GM23338 (cell line): ENCODE data around the gene HSPA9. TPM values are rescaled to one million over a fixed set of nuclear protein-coding genes. Genes with fewer than 3 reads are reported as not detected.

Experiments used
- ATAC-seq: fragments of 200-7000 bp; cut with Tn5 transposase; 3 replicates; pipeline ENCODE4 v1.9.1; 2020
- DNase-seq: peaks from one replicate; pipeline ENCODE4 v3.0.0-alpha.2; 2015; ENCODE audit warnings: low spot score
- H2AFZ ChIP-seq: fragments of 200-600 bp; sonication (generic); 2 replicates; pipeline ENCODE4 v1.8.0; 2016; ENCODE audit warnings: antibody characterized with exemption, mild to moderate bottlenecking, moderate library complexity
- H3F3A ChIP-seq: fragments of 200-600 bp; sonication (generic); replicated peaks from 2 replicates; pipeline ENCODE4 v1.8.0; 2017; ENCODE audit warnings: antibody characterized with exemption, mixed run types, low read depth
- H3K27ac ChIP-seq: fragments of 200-600 bp; sonication (generic); 2 replicates; pipeline ENCODE4 v1.6.1; 2016; ENCODE audit warnings: low read depth
- H3K27me3 ChIP-seq: fragments of 200-600 bp; sonication (generic); 2 replicates; pipeline ENCODE4 v1.8.0; 2016; ENCODE audit warnings: mild to moderate bottlenecking, mixed run types, moderate library complexity; ENCODE audit not compliant: insufficient read depth
- H3K36me3 ChIP-seq: fragments of 200-600 bp; sonication (generic); 2 replicates; pipeline ENCODE4 v1.8.0; 2016; ENCODE audit warnings: mild to moderate bottlenecking; ENCODE audit not compliant: insufficient read depth
- H3K4me1 ChIP-seq: fragments of 200-600 bp; sonication (generic); 2 replicates; pipeline ENCODE4 v1.8.0; 2016; ENCODE audit warnings: mild to moderate bottlenecking, moderate library complexity; ENCODE audit not compliant: insufficient read depth
- H3K4me2 ChIP-seq: fragments of 200-600 bp; sonication (generic); 2 replicates; pipeline ENCODE4 v1.7.1; 2017; ENCODE audit warnings: mixed run types
- H3K4me3 ChIP-seq: fragments of 200-600 bp; sonication (generic); 2 replicates; pipeline ENCODE4 v1.6.1; 2016; ENCODE audit warnings: mixed run types
- H3K79me2 ChIP-seq: fragments of 200-600 bp; sonication (generic); replicated peaks from 2 replicates; pipeline ENCODE4 v1.8.0; 2017; ENCODE audit warnings: mild to moderate bottlenecking; ENCODE audit not compliant: insufficient read depth
- H3K9me2 ChIP-seq: fragments of 200-600 bp; sonication (generic); 2 replicates; pipeline ENCODE4 v1.8.0; 2017; ENCODE audit not compliant: insufficient read depth
- H4K20me1 ChIP-seq: fragments of 200-600 bp; sonication (generic); replicated peaks from 2 replicates; pipeline ENCODE4 v1.8.0; 2017; ENCODE audit warnings: mild to moderate bottlenecking; ENCODE audit not compliant: insufficient read depth
- H3K27ac Mint-ChIP-seq: 2 replicates; pipeline ENCODE4 v1.8.0; 2020; ENCODE audit warnings: inconsistent platforms, mild to moderate bottlenecking, moderate library complexity, mixed read lengths
- H3K27me3 Mint-ChIP-seq: 3 replicates; pipeline ENCODE4 v1.8.0; 2022; ENCODE audit warnings: low read depth, mild to moderate bottlenecking, moderate library complexity, mixed read lengths, inconsistent platforms; ENCODE audit not compliant: insufficient read depth, poor library complexity
- H3K36me3 Mint-ChIP-seq: 3 replicates; pipeline ENCODE4 v1.8.0; 2021; ENCODE audit warnings: low read depth, mild to moderate bottlenecking, inconsistent platforms, moderate library complexity, mixed read lengths
- H3K4me1 Mint-ChIP-seq: 3 replicates; pipeline ENCODE4 v1.8.0; 2020; ENCODE audit warnings: mild to moderate bottlenecking, inconsistent platforms, mixed read lengths
- H3K4me3 Mint-ChIP-seq: 3 replicates; pipeline ENCODE4 v1.8.0; 2021; ENCODE audit warnings: moderate library complexity, mild to moderate bottlenecking, inconsistent platforms, mixed read lengths
- H3K9me3 Mint-ChIP-seq: 3 replicates; pipeline ENCODE4 v1.8.0; 2020; ENCODE audit warnings: moderate library complexity, mild to moderate bottlenecking, inconsistent platforms, mixed read lengths
- CREB1 ChIP-seq: fragments of 250-450 bp; sonication (Bioruptor Pico); IDR thresholded peaks from 2 replicates; pipeline ENCODE4 v1.5.0; 2020; ENCODE audit warnings: low read depth, mild to moderate bottlenecking, moderate library complexity
- CTCF ChIP-seq, 2 experiments: fragments of 200-600 bp in 1 of 2; sonication (generic) in 1 of 2; conservative IDR thresholded peaks; 2 replicates each; pipeline versions ENCODE4 v1.5.1 to v1.6.1; 2016 to 2017; ENCODE audit warnings: antibody characterized with exemption in 2 of 2, low read depth in 2 of 2, mild to moderate bottlenecking in 2 of 2, moderate library complexity in 1 of 2
- ETS1 ChIP-seq: IDR thresholded peaks from 2 replicates; pipeline ENCODE4 v1.6.1; 2016; ENCODE audit warnings: antibody characterized with exemption
- EZH2 ChIP-seq: fragments of 200-600 bp; sonication (generic); IDR thresholded peaks from one replicate; pipeline ENCODE4 v1.8.0; 2017; ENCODE audit warnings: antibody characterized with exemption, mild to moderate bottlenecking, low read depth; ENCODE audit not compliant: unreplicated experiment
- EZH2phosphoT487 ChIP-seq: fragments of 200-600 bp; sonication (generic); IDR thresholded peaks from one replicate; pipeline ENCODE4 v1.8.1; 2018; ENCODE audit warnings: antibody characterized with exemption; ENCODE audit not compliant: unreplicated experiment
- JUNB ChIP-seq: IDR thresholded peaks from one replicate; pipeline ENCODE4 v1.6.1; 2016; ENCODE audit warnings: antibody characterized with exemption; ENCODE audit not compliant: unreplicated experiment
- NANOG ChIP-seq: IDR thresholded peaks from 2 replicates; pipeline ENCODE4 v1.6.1; 2016; ENCODE audit warnings: antibody characterized with exemption, borderline replicate concordance
- POLR2AphosphoS5 ChIP-seq: IDR thresholded peaks from 2 replicates; pipeline ENCODE4 v1.6.1; 2016; ENCODE audit warnings: antibody characterized with exemption, low read depth
- REST ChIP-seq: IDR thresholded peaks from one replicate; pipeline ENCODE4 v1.6.1; 2018; ENCODE audit warnings: antibody characterized with exemption; ENCODE audit not compliant: unreplicated experiment
- STAT1 ChIP-seq: IDR thresholded peaks from one replicate; pipeline ENCODE4 v1.6.1; 2016; ENCODE audit warnings: antibody characterized with exemption; ENCODE audit not compliant: unreplicated experiment
- ZNF114 ChIP-seq: fragments of 250-450 bp; sonication (Bioruptor Pico); IDR thresholded peaks from 2 replicates; pipeline ENCODE4 v1.5.0; 2020; ENCODE audit warnings: mild to moderate bottlenecking, moderate library complexity
- ZNF331 ChIP-seq: fragments of 250-450 bp; sonication (Bioruptor Pico); IDR thresholded peaks from 2 replicates; pipeline ENCODE4 v1.5.0; 2020; ENCODE audit warnings: low read depth, mild to moderate bottlenecking, moderate library complexity
- polyA plus RNA-seq: library from polyadenylated mRNA; unstranded; fragments of >200 nt; fragmentation: Nextera tagmentation; extraction: Ambion mirVana; gene quantifications from 2 replicates; pipeline ENCODE4 v1.2.1, GENCODE V29; 2016
- total RNA-seq: library from RNA; depleted of rRNA; stranded (reverse); fragments of >200 nt; shearing (Covaris generic); gene quantifications from 2 replicates; pipeline ENCODE4 v1.2.3, GENCODE V29; 2014
- TF ChIP-seq, protein P1 (sequence below): fragments of 250-450 bp; sonication (Bioruptor Pico); IDR thresholded peaks from 2 replicates; pipeline ENCODE4 v1.5.0; 2020; ENCODE audit warnings: mild to moderate bottlenecking, moderate library complexity

The HSPA9 gene
- total and polyA plus RNA-seq, 2 experiments from 2014 or later = 302 to 751 TPM

GRCh38 chr5:138544181-138545134 lies 30.7 kb downstream of the HSPA9 start:
- no peaks in the 10 kb centered on the region for H3K27me3 ChIP-seq
- Mint-ChIP-seq H3K9me3 (no peaks in the 10 kb centered on the region), H3K27ac (peak overlapping the region; percentile 100), H3K36me3 (peaks cover 31% of the 10 kb centered on the region), H3K4me3 (peak overlapping the region; percentile 99), H3K4me1 (peaks cover 19% of the 10 kb centered on the region), H3K27me3 (peaks cover 5% of the 10 kb centered on the region)
- 0 out of 2 replicates have a peak, but pooled peaks cover 2% of the 10 kb centered on the region for H3F3A ChIP-seq
- H3K27ac ChIP-seq = peak overlapping the region; percentile 97
- TF ChIP-seq NANOG (no peak), ZNF331 (CRISPR knock-in tag) (no peak), ETS1 (no peak), POLR2AphosphoS5 (no peak), ZNF114 (CRISPR knock-in tag) (no peak), CTCF (conservative IDR thresholded peaks at IDR 0.05; ENCODE audit: low read depth in 2 of 2) (no peak), CREB1 (CRISPR knock-in tag) (no peak), STAT1 (no peak), JUNB (no peak), REST (no peak), EZH2phosphoT487 (no peak), EZH2 (no peak)
- TF ChIP-seq, protein P1, sequence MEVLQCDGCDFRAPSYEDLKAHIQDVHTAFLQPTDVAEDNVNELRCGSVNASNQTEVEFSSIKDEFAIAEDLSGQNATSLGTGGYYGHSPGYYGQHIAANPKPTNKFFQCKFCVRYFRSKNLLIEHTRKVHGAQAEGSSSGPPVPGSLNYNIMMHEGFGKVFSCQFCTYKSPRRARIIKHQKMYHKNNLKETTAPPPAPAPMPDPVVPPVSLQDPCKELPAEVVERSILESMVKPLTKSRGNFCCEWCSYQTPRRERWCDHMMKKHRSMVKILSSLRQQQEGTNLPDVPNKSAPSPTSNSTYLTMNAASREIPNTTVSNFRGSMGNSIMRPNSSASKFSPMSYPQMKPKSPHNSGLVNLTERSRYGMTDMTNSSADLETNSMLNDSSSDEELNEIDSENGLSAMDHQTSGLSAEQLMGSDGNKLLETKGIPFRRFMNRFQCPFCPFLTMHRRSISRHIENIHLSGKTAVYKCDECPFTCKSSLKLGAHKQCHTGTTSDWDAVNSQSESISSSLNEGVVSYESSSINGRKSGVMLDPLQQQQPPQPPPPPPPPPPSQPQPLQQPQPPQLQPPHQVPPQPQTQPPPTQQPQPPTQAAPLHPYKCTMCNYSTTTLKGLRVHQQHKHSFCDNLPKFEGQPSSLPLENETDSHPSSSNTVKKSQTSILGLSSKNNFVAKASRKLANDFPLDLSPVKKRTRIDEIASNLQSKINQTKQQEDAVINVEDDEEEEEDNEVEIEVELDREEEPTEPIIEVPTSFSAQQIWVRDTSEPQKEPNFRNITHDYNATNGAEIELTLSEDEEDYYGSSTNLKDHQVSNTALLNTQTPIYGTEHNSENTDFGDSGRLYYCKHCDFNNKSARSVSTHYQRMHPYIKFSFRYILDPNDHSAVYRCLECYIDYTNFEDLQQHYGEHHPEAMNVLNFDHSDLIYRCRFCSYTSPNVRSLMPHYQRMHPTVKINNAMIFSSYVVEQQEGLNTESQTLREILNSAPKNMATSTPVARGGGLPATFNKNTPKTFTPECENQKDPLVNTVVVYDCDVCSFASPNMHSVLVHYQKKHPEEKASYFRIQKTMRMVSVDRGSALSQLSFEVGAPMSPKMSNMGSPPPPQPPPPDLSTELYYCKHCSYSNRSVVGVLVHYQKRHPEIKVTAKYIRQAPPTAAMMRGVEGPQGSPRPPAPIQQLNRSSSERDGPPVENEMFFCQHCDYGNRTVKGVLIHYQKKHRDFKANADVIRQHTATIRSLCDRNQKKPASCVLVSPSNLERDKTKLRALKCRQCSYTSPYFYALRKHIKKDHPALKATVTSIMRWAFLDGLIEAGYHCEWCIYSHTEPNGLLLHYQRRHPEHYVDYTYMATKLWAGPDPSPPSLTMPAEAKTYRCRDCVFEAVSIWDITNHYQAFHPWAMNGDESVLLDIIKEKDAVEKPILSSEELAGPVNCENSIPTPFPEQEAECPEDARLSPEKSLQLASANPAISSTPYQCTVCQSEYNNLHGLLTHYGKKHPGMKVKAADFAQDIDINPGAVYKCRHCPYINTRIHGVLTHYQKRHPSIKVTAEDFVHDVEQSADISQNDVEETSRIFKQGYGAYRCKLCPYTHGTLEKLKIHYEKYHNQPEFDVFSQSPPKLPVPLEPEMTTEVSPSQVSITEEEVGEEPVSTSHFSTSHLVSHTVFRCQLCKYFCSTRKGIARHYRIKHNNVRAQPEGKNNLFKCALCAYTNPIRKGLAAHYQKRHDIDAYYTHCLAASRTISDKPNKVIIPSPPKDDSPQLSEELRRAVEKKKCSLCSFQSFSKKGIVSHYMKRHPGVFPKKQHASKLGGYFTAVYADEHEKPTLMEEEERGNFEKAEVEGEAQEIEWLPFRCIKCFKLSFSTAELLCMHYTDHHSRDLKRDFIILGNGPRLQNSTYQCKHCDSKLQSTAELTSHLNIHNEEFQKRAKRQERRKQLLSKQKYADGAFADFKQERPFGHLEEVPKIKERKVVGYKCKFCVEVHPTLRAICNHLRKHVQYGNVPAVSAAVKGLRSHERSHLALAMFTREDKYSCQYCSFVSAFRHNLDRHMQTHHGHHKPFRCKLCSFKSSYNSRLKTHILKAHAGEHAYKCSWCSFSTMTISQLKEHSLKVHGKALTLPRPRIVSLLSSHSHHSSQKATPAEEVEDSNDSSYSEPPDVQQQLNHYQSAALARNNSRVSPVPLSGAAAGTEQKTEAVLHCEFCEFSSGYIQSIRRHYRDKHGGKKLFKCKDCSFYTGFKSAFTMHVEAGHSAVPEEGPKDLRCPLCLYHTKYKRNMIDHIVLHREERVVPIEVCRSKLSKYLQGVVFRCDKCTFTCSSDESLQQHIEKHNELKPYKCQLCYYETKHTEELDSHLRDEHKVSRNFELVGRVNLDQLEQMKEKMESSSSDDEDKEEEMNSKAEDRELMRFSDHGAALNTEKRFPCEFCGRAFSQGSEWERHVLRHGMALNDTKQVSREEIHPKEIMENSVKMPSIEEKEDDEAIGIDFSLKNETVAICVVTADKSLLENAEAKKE = no peak
- H3K4me2 ChIP-seq = peak overlapping the region; percentile 87
- DNase-seq = no peak
- H4K20me1 ChIP-seq = peaks cover 53% of the 10 kb centered on the region
- H3K4me1 ChIP-seq = peaks cover 29% of the 10 kb centered on the region
- ATAC-seq = no peak
- peak overlapping the region; percentile 82 for H3K4me3 ChIP-seq
- H3K36me3 ChIP-seq = peaks cover 9% of the 10 kb centered on the region; the same call in 1 of the 2 replicates
- peaks cover 93% of the 10 kb centered on the region for H3K79me2 ChIP-seq
- no peaks in the 10 kb centered on the region for H3K9me2 ChIP-seq
- no peak overlapping the region for H2AFZ ChIP-seq
